ENCODE measurements around the gene RASGRP2.

RASGRP2 gene

GRCh38 chr11:64755681-64756361 is 11.9 kb upstream of the RASGRP2 start:
- DNase-seq, result no peak

DNA sequence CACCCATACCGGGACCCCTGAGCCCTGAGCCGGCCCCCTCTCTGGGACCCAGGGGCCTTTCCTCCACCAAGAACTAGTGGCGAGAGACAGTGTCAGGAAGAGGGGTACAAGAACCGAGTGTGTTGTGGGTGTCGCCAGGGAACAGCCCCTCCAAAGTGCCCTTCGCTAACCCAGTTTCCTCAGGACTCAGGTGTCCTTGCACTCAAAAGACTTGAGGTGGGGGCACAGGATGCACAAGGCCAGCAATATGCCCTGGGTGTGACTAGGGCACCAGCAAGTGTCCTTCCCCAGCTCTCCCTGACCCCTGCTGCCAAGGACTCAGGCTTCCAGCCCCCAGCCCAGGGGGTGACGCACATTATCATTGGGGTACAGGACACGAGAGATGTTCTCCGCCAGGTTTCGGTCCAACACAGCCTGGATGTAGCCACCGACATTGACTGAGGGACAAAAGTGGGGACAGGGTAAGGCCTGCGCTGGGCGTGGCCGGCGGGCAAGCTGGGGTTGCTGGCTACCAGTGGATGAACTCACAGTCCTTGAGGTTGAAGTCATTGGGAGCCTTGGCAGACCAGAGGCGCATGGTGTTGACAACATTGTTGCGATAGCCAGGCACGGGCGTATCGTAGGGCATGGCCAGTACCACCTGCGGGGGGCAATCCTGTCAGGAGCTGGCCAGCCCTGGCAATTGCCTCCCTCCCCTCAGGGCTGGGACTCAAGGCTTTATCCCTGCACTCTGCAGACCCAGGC is 11.1 kb upstream of the RASGRP2 start:
- no peak for DNase-seq

DNA sequence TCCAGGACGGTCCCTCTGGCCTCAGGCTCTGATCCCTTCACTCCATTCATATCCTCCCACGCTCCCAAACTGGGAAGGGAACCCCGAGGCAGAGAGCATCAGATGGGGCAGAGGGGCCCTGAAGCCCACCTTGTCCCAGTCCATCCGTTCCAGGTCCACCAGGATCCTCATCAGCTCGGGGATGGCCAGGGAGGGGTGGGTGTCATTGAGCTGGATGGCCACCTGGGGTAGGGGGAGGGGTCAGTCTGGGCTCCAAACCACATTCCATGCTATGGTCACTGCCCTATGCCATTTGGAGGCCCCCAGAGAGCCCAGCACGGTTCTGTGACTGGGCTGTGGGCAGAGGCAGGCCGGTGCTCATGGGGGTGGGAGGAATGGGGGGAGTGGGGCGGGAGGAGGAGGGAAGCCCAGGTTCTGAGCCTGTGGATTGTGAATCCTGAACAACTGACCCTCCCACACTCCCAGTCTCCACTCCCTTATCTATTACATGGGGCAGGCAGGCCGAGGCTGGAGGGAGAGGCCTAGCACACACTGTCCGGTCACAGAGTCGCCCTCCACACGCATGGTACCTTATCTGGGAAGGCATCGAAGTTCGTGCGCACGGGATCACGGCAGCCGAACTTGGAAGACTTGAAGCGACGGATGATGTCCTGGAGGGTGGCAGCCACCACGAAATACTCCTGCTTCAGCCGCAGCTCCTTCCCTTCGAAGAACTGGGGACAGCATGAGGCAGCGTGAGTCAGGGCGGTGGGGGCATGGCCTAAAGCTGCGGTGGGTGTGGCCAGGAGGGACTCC is 10.4 kb upstream of the RASGRP2 start:
- no peak for DNase-seq

DNA sequence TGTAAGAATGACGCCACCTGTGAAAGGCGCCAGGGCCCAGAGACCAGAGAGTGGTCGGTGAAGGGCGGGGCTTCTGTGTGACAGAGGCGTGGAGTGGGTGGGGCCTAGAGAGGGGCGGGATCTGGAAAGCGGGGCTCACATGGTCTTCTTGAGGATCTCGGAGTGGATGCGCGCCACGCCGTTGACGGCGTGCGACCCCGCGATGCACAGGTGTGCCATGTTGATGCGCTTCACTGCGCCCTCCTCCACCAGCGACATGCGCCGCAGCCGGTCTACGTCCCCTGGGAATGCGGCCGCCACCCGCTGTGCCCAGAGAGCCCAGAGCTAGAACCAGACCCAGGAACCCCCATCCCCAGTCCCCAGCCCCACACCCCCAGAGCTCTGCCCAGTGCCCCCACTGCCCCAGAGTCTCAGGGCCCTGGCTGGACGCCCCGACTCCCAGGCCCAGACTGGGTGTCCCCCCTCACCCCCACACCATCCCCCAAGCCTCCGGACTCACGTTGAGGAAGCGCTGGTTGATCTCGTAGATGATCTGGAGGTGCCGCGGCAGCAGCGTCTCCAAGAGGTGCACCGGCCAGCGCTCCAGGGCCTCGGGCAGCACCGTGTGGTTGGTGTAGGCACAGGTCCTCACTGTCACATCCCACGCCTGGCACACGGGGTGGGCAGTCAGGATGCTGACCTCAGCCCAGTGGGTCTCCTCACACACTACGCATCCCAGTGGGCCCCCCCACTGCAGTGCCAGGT is 9.6 kb upstream of the RASGRP2 start:
- no peak for DNase-seq

GRCh38 chr11:64753019-64753379 is 9.1 kb upstream of the RASGRP2 start:
- DNase-seq, result no peak

- DNase-seq, result no peak
Measured at GRCh38 chr11:64752175-64752970, 8.4 kb upstream of the RASGRP2 start.

GRCh38 chr11:64751580-64751979 is 7.6 kb upstream of the RASGRP2 start:
- DNase-seq, result no peak

- no peak for DNase-seq
Measured at GRCh38 chr11:64751136-64751535, 7.2 kb upstream of the RASGRP2 start.

- DNase-seq, result no peak
Measured at GRCh38 chr11:64750361-64751054, 6.6 kb upstream of the RASGRP2 start.

GRCh38 chr11:64747961-64748665 is 4.2 kb upstream of the RASGRP2 start:
- DNase-seq, result peak; percentile 88

DNA sequence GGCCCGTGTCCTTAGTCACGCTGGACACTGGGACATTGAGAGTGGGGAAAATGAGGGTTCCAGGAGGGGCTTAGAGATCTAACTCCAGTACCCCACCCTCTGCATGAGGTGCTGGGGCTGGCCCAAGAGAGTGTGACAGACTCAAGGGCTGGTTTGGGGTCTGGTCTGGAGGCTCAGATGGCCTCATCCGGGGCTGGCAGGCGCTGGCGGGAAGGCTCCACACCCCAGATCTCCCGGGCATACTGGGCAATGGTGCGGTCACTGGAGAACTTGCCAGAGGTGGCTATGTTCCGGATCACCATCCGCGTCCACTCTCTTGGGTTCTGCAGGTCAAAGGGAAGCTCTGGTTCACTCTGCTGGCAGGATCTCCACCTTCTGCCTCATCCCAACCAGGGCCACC is 2.5 kb upstream of the RASGRP2 start:
- no peak for DNase-seq

GRCh38 chr11:64745521-64746328 is 1.8 kb upstream of the RASGRP2 start:
- DNase-seq, result no peak

DNA sequence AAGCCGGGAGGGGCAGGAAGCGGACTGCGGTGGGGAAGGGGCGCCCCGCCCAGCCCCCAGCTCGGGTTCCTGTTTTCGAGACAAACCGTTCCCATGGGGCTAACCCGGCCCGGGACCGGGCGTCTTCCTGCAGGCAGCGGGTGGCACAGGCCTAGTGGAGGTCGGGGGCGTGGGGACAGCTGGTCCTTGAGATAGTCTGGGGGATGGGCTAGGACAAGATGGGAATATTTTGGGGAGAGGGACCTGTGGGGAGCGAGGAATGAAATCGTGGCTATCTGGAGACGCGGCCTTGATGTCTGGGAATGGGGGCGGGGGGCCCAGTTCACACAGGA is 1.2 kb upstream of the RASGRP2 start:
- DNase-seq, result no peak

DNA sequence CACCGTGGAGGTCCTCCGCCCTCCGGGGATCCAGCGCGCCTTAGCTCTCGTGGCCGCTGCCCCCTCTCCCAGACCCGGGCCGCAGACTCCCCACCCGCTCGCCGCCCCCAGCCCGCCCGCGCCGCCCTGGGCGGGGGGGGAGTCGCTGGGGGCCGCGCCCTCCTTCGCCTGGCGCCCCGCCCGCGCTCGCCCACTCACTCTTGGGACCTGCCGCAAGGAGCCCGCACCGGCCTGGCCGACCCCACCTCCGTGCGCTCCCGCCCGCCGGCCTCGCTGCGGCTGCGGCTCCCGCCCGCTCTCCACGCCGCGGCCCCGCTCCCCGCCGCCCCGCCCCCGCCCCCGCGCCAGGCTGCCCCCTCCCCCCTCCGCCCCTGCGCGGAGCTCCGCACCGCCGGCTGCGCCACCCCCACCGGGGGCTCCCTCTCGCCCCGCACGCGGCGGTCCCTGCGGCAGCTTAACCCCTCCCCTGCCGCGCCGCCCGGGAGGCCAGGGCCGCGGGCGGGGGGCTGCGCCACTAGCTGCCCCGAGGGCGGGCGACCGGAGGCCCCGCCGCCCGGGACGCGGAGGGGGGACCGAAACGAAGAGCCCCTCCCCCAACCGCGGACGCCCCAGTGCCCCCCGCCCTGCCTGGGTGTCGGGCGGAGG is 724 bp upstream of the RASGRP2 start:
- no peak for DNase-seq

GRCh38 chr11:64742889-64743590 is 902 bp downstream of the RASGRP2 start:
- no peak for DNase-seq

- no peak for DNase-seq
Measured at GRCh38 chr11:64742087-64742888, 1.7 kb downstream of the RASGRP2 start.

DNA sequence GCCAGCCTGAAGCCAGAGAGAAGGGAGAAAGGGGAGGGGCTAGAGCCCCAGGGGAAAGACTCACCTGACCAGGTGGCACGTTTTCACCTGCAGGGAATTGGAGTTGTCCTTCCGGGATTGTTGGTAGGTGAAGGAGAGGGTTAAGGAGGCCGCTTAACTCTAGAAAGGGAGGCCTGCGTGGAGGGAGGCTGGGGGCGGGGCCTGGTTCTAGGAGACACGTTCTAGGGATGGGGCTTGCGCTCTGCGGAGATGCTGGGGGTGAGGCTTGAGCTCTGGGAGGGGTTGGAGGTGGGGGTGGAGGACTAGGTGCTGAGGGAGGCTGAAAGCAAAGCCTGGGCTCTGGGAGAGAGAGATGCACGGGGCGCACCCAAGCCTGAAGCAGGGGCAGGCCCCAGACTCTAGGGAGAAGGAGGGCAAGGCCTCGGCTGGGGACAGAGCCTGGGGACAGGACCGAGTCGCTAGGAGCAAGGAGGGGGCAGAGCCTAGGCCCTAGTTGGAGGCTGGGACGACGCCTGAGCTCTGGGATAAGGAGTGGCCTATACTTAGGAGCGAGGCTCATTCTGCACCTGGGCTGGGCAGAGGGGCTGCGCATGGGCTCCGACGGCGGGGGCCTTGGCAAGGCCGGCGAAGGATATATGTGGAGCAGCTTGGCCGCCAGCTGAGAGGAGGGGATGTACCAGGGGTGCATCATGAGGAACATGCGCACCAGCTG is 2.4 kb downstream of the RASGRP2 start:
- no peak for DNase-seq

- no peak for DNase-seq
Measured at GRCh38 chr11:64739871-64740270, 4.1 kb downstream of the RASGRP2 start.
